ENCODE measurements around the gene RMND5A.
A peak's percentile ranks its signal among the peaks of the same experiment; 100 is the strongest.
"Not testable (repeated sequence)": the region's sequence is repeated elsewhere in the genome, so short reads cannot be mapped to it uniquely, and the experiment has no call there.

RMND5A gene, protein sequence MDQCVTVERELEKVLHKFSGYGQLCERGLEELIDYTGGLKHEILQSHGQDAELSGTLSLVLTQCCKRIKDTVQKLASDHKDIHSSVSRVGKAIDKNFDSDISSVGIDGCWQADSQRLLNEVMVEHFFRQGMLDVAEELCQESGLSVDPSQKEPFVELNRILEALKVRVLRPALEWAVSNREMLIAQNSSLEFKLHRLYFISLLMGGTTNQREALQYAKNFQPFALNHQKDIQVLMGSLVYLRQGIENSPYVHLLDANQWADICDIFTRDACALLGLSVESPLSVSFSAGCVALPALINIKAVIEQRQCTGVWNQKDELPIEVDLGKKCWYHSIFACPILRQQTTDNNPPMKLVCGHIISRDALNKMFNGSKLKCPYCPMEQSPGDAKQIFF

DNA sequence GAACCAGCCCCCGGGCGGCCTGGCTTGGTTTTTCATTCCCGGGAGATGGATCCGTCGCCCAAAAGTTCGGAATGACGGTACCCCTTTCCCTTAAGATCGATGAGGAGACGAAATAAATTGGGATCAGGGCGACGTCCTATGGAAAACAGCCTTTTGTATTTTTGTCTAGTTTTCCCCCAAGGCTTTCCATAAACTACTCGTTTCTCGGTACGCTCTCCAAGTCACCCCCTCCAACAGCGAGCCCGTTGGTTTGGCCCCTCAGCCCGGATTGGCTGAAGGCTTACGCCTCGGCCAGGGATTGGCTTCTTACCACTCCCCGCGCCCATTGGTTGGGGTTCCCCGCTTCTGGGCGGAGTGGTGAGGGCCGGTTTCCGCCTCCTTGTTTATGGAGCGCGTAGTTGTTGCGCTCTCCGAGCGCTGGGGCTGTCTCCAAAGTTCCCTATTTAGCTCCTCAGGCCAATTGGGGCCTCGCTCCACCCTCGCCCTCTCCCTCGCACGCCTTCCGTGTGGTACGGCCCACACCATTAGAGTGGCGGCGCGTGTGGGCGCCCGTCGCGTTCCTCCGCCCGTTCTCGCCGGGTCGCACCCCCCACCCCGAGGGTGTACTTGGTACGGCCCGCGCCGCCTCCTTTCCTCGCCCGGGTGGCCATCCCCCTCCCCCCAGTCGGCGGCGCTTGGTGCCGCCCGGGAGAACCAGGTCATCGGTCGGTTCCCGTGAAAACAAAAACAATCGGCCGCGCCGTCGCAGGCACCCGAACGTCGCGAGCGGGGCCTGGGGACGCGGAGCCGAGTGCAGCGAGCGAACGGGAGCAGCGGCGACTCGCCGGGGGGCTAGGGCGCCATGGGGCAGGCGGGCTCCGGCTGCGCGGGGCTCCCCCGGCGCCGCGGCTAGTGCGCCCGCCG lies at the start of gene RMND5A:
Gene RMND5A, plus strand, starts transcription at position 655 of the 903 bp plus-strand sequence. CDS start 377 bp downstream, outside the sequence.
- not testable (repeated sequence) for DNase-seq (ENCODE audit: low spot score)

DNA sequence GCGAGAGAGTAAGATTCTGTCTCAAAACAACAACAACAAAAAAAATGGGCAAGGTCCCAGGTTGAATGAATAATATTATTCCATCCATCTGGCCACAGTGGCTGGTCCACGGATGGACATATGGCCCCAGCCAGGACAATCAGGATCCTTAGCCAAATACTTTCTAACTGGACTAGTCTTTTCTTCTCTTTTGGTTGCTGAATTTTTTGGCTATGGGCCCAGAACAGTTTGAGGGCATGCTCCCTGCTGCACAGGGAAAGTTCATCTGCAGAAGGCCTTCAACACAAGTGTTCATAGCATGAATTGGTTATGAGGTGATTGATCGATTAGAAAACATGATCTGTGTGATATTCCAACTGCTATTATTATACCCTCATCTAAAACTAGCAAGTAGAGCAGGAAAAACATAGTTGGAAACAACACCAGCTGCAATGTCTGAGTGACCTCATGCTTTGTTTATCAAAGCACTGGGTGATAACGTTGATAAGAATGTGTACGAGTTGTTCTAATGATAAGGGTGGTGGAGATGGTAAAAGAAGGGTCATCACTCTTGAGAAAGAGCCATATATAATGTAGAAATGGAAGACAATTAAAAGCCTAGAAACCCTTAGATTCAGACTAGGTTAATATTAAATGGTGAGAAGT lies 48.6 kb upstream of the RMND5A start:
- peak; percentile 20 for DNase-seq (ENCODE audit: low spot score)

DNA sequence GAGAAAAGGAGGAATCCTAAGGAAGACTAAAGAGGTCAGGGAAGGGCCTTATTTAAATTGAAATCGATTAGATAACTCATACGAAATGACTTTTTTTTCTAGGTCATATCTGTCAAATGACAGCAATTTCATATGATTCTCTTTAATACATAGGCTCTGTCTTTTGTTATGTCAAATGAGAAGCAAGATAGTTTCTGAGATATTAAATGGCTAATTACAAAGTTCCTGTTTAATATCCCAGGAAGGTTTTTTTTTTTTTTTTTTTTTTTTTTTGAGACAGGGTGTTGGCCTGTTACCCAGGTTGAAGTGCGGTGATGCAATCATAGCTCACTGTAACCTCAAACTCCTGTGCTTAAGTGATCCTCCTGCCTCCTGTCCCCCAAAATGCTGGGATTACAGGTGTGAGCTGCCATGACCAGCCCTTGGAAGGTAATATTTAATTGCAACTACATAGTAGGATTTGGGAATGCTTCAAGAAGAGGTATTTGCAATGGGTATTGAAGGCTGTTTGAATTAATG lies 48.0 kb upstream of the RMND5A start:
- DNase-seq (ENCODE audit: low spot score): no peak

DNA sequence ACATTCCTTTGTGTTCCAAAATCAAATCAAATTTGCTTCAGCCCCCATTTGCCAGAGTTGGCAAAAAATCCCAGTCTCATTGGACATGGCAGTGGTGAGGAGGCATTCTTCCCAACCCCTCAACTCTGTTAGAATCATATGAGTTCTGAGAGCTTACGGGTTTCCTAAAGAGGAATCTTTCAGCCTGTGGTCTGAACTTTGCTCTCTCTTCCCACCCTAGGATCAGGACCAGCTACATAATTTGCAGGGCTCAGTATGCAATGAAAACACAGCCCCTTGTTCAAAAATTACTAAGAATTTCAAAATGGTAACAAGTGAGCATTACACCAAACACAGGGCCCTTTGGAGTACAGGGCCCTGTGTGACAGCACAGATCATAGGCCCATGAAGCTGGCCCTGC lies 47.1 kb upstream of the RMND5A start:
- no peak for DNase-seq (ENCODE audit: low spot score)

DNA sequence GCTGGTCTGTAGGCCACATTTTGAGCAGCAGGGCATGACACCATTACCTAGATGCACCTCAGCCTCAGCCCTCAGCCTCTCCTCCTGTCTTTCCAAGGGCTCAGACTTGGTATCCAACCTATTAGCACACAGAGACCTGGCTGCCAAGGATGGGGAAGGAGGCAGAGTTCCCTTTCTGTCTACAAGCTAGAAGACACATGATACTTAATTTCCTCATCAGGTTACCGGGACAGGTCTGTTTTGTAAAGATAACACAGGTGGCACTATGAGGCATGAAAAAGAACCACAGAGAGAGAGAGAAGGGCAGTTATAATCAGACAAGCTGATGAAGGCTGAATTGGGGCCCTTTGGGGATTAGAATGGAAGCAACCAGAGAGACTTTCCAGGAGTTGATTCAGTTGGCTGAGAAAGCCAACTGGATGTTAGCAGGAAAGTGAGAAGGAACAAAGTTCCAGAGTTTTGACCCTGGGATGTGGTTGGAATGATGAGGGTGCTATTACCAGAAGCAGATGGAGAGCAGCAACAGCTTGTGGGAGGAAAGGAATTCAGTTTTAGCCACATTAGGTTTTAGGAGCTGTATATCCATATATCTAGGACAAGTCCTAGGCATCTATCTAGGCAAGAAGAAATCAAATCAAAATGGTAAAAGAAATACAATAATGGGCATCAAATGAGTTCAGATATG lies 46.0 kb upstream of the RMND5A start:
- no peak for DNase-seq (ENCODE audit: low spot score)

DNA sequence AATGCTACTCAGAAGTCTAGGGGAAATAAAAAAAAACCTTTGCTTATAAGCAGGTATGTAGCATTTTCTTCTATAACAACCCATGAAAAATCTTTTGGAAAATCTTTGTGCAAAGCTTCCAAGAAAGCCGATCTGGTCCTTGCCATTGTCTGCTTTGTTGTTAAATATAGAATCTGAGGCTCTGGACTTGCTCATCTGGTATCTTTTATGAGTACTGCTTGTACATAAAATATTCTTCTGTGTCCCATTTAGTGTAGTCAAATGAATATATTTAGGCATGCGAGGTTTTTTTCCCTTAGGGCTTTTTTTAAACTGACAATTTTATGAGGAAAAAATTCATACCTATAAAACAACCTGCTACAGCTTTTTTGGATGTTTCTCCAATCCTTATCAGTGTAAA lies 45.0 kb upstream of the RMND5A start:
- no peak for DNase-seq (ENCODE audit: low spot score)

DNA sequence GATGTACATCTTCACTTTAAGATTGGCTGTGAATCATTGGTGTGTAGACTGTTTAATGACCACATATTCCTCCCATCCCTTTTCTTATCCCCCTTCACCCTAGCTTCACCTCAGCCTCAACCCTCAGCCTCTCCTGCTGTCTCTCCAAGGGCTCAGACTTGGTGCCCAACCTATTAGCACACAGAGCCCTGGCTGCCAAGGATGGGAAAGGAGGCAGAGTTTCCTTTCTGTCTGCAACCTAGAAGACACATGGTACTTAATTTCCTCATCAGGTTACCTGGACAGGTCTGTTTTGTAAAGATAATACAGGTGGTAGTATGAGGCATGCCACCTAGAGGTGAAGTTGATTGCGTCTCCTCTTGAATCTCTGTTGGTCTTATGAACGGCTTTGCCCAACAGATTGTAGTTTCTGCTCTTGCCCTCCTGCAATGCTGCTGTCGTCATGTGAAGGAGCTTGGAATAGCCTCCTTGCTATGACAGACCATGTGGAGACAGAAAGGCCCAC lies 44.5 kb upstream of the RMND5A start:
- DNase-seq (ENCODE audit: low spot score): no peak

DNA sequence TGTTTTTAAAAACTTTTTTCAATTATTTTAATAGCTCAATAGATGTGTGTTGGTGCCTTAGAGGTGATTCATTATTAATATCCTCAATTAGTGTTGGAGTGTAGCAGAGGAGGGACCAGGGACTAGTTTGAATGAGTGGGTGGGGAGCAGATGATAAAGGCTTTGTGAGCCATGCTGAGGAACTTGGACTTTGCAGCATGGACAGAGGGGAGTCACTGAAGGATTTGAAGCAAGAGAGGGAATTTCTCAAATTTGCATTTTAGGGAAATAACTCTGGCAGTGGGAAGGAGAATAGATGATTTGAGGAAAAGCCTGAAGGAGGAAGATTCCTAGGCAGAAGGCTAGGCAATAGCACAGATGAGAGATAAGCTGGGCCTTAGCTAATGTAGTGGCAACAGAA lies 42.3 kb upstream of the RMND5A start:
- DNase-seq (ENCODE audit: low spot score): no peak

DNA sequence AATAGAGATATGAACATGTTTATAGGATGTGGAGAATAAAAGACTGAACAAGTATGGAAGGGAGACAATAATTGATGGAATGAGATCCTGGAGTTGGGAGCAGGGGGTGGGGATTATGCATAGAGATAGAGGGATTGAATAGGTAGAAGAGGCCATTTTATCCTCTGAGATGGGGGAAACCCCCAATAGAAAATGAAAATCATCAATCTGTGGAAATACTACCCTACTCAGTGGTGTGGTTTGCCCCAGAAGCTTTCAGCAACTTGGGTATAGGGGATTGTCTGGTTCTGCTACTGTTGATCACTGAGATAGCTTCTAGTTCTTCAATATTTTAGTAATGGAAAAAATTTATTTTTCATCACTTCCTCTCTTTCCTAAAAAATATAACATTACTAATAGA lies 41.1 kb upstream of the RMND5A start:
- DNase-seq (ENCODE audit: low spot score): no peak

DNA sequence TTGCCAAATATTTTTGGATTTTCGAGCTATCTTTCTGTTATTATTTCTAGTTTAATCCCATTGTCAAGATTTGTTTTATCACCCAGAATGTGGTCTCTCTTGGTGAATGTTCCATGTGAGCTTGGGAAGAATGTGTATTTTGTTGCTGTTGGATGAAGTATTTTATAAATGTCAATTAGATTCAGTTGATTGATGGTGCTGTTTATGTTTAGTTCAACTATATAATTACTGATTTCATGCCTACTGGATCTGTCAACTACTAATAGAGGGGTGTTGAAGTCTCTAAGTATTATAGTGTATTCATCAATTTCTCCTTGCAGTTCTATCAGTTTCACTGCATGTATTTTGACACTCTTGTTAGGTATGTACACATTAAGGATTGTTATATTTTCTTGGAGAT lies 34.7 kb upstream of the RMND5A start:
- no peak for DNase-seq (ENCODE audit: low spot score)

DNA sequence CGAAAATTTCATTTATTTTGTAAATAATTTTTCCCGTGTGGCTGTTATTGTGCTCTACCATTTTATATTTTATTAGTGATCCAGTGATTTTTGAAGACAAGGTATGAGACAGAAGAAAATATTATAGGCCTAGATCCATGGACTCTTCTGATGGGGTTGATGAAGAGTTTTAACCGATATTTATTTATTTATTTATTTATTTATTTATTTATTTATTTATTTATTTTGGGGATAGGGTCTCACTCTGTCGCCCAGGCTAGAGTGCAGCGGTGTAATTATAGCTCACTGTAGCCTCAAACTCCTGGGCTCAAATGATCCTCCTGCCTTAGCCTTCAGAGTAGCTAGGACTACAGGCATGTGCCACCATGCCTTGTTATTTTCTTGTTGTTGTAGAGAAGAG lies 33.6 kb upstream of the RMND5A start:
- no peak for DNase-seq (ENCODE audit: low spot score)

DNA sequence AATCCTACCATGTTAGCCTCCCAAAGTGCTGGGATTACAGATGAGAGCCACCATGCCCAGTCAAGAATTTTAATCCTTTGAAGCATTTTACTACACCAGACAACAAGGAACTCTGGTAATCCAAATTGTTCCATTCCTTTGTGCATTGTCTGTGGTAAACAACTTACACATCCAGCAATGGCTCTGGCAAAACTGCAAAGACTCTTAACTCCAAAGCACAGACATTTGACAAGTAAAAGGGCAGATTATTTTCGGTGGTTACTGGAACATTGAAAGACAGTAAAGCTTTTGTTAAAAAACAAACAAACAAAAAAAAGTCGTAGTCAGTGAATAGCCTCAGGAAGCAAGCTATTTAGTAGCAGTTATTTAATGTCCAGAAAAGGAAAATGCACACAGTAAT lies 33.2 kb upstream of the RMND5A start:
- no peak for DNase-seq (ENCODE audit: low spot score)

DNA sequence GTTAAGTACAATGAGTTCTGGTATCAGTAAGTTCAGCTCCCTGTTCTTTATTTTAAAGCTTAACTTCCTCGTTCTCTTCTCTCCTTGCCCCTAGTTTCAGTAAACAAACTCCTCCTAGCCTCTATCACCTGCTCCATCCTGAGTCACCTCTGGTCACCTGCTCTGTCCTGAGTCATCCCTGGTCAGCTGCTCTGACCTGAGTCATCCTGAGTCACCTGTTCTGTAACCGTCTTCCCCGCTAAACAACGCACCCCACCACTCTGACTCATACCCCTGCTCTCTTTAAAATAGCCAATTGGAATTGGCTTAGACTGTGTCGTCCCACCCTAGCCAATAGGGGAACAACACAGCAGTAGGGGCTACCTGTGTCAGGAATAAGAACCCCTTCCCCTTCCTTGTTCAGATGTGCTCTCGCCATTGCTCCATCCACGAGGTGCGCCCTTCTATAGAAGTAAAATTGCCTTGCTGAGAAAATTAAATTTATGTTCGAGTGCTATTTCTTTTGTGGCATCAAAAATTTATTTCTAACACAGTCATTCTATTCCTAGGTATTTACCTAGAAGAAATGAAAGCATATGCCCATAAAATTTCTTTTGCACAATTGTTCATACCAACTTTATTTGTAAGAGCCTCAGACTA lies 24.9 kb upstream of the RMND5A start:
- DNase-seq (ENCODE audit: low spot score): no peak

DNA sequence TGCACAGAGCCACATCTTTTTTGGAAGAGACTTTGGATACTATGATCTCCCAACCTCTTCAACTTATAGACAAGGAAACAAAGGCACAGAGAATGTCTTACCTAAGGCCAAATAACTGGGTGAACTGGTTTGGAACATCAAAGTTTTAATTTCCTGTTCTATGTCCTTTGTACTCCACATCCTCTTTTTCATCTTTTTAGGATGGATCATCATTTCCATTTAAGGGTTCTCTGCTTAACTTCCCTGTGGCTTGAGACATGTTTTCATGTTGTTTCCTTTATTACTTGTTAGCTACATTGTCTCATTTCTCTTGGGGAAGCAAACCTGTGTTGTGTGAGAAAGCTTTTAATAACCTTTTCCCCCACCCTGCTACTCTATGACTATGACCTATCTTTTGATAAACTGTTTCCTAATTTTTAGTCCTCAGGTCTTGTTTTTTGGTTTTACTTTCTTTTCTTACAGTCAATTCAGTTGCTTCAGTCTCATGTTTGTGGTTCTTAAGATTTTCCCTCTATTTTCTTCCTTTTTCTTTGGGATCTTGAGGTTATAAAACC lies 22.5 kb upstream of the RMND5A start:
- DNase-seq (ENCODE audit: low spot score): no peak

DNA sequence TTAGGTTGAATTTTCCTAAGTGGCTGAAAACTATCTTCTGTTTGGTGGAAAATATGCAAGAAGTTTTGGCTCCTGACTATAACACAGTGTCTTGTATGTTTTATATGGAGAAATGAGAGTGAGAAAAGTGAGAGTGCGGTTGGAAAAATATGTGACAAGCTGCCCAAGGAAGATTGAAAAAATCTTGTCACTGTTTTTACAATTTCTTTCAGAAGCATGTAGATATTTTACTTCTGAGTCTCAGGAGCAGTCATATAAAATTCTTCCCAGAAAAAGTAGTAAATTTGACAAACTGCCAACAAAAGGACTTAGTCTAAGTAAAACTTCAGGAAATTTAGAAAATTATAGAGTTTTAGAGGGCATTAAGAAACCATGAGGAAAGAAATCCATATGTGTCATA lies 19.4 kb upstream of the RMND5A start:
- DNase-seq (ENCODE audit: low spot score): no peak

DNA sequence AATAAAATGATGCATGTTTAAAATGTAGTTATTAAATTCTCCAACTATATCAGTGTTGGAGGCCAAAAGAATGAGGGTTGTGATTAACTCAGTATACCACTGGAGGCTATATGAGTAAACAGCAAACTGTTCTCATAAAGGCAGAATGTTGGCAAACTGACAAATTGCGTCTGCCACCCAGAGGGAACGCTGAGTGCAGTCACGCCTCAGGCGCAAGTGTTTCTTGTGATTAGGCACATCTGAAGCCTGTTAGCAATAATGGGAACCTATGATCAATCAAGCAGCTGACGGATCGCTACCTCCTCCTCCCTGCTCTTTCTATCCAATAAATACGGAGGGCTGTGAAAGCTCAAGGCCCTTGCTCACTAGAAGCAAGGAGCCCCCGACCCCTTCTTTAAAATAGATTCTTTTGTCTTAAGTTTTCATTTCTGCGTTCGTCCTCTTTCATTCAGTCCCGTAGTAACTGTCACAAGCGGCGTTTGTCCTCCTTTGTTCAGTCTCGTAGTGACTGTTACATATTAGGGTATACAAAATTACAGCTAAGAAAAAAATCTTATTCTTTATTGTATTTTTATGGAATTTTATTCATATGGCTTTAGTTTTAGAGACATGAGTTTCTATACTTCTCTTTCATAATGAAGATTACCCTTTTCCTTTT lies 16.3 kb upstream of the RMND5A start:
- DNase-seq (ENCODE audit: low spot score): no peak

DNA sequence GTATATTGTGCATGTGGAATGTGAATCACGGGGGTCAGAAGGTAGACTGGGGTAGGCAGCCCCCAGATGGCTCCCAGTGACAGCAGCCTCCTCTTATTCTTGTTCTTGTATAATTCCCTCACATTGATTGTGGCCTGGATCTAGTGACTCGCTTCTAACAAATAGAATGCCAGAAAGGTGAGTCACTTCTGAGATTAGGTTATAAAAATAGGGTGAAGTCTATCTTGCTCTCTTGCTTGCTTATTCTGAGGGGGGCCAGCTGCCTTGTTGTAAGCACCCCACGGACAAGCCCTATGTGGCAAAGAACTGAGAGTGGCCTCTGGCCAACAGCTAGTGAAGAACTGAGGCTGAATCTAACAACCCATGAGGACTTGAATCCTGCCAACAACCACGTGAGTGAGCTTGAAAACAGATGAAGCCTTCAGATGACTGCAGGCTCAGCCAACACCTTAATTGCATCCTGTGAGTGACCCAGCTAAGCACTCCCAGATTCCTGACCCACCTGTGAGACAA lies 15.6 kb upstream of the RMND5A start:
- peak; percentile 12 for DNase-seq (ENCODE audit: low spot score)

DNA sequence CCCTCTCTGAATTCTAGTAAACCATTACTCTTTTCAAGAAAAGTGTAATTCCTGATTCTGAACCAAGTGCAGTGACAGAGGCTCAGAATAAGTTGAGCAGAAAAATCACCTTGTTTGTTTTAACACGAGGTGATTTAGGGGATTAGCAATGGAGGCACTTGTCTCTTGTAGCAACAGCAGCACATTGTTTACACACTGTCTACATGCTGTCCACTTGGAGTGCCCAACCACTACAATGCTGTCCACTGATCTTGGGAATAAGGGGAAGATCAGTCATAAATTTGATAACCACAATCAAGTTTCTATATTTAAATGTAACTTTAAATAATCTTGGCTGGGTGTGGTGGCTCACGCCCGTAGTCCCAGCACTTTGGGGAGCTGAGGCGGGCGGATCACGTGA lies 13.9 kb upstream of the RMND5A start:
- no peak for DNase-seq (ENCODE audit: low spot score)

DNA sequence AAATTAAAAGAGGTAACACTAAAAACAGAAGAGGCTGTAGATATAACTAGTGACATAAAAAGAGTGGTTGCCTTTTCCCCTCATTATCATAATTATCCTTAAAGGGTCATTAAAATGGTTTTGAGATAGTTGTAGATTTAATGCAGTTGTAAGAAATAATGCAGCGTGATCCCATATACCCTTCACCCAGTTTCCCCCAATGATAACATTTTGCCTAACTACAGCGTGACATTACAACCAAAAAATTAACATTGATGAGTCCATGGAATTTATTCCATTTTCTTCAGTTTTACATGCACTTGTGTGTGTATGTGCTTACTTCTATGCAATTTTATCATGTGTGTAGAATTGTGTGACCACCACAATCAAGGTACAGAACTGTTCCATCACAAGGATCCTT lies 13.2 kb upstream of the RMND5A start:
- no peak for DNase-seq (ENCODE audit: low spot score)

DNA sequence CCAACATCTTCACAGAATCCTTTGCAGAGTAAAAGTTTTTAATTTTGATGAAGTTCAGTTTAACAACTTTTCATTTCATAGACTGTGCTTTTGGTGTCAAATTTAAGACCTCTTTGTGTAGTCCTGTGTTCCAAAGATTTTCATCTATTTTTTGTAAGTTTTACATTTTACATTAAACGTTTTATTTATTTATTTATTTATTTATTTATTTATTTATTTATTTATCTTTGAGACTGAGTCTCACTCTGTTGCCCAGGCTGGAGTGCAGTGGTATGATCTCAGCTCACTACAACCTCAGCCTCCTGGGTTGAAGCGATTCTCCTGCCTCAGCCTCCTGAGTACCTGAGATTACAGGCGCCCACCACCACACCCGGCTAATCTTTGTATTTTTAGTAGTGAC lies 12.0 kb upstream of the RMND5A start:
- DNase-seq (ENCODE audit: low spot score): not testable (repeated sequence)
